ENCODE data around the gene UAP1L1.

GRCh38 chr9:137105814-137106661 lies 28.7 kb downstream of the UAP1L1 start:
- TF ChIP-seq CTCF (IDR thresholded peaks at IDR 0.05; ENCODE audit: insufficient read depth, low read length, poor library complexity, severe bottlenecking) (no peak), EZH2phosphoT487 (conservative IDR thresholded peaks at IDR 0.05; ENCODE audit: low read length) (no peak)

Data from SU-DHL-6 (cell line).